Measurements from ENCODE around the gene SRRM1. TPM values are rescaled to one million over a fixed set of nuclear protein-coding genes. Genes with fewer than 3 reads are reported as not detected.

The SRRM1 gene
- total and polyA plus RNA-seq, 10 of the 15 experiments (the other 5 are each of a cell fraction or from before 2014, with no cell fraction given), result 36.8 to 285 (median 126) TPM

GRCh38 chr1:24717887-24718650 lies 75.0 kb downstream of the SRRM1 start:
- H3K4me2 ChIP-seq (ENCODE audit: control insufficient read depth, insufficient read depth), result no peak overlapping the region
- no peak for TF ChIP-seq NR2C1 (IDR thresholded peaks at IDR 0.05)
- no peak for TF ChIP-seq MEF2B (IDR thresholded peaks at IDR 0.05; ENCODE audit: partially characterized antibody, poor library complexity, severe bottlenecking)
- no peak for TF ChIP-seq MYB (IDR thresholded peaks at IDR 0.05; ENCODE audit: borderline replicate concordance, low read depth, low read length)
- TF ChIP-seq BCL3 (IDR thresholded peaks at IDR 0.05; ENCODE audit: borderline replicate concordance, insufficient read depth, low read depth, low read length, poor library complexity, severe bottlenecking), result no peak
- TF ChIP-seq JUNB (IDR thresholded peaks at IDR 0.05), result no peak
- no peak for TF ChIP-seq EED (IDR thresholded peaks at IDR 0.05; ENCODE audit: low read depth)
- TF ChIP-seq MTA3 (IDR thresholded peaks at IDR 0.05; ENCODE audit: borderline replicate concordance, low read length), result no peak
- no peak for TF ChIP-seq FOXK2 (IDR thresholded peaks at IDR 0.05)
- TF ChIP-seq ZBTB11 (CRISPR knock-in tag; IDR thresholded peaks at IDR 0.05), result no peak
- no peak for TF ChIP-seq RAD21 (IDR thresholded peaks at IDR 0.05; ENCODE audit: insufficient read depth, low read depth, low read length)
- no peak overlapping the region for H2AFZ ChIP-seq (ENCODE audit: control insufficient read depth, low read depth, low read length)
- H3K9me3 ChIP-seq (replicated peaks; ENCODE audit: control insufficient read depth, insufficient read depth, low read length), result no peaks in the 10 kb centered on the region; the same call in 2 of the 3 replicates
- in situ Hi-C loops (cut with MboI) (no loop called here), intact Hi-C loops (cut with micrococcal nuclease; ENCODE audit: unreplicated experiment) (no loop called here)
- no peaks in the 10 kb centered on the region for H3K27me3 ChIP-seq (replicated peaks in 1 of 2; ENCODE audit: control insufficient read depth in 2 of 2, insufficient read depth in 2 of 2, low read length in 1 of 2)
- RAD21 ChIA-PET (ENCODE audit: unreplicated experiment), result no interaction called here
- WGBS (ENCODE audit: insufficient coverage, insufficient replicate concordance, low lambda C conversion rate, missing lambda C conversion rate), result 76% methylated on average over 8 of the region's 8 CpGs
- SMC1A ChIA-PET (ENCODE audit: uncharacterized antibody, unreplicated experiment), result interaction anchor here (0.7 to 1.0 kb wide), 2 partner anchors 7 to 13 kb away, joined by 3 read pairs; no protein-coding TSS in a partner anchor
- CTCF ChIA-PET, result interaction anchor here (1.0 to 1.2 kb wide), 2 partner anchors 24 to 114 kb away, joined by 4 read pairs; no protein-coding TSS in a partner anchor
- FAIRE-seq, result no peak
- H3K4me1 ChIP-seq (ENCODE audit: control insufficient read depth, insufficient read depth, low read length), result no peaks in the 10 kb centered on the region
- DNase-seq (ENCODE audit: low read depth, low spot score), result no peak
- H3K27ac ChIP-seq (ENCODE audit: control insufficient read depth, insufficient read depth), result no peak overlapping the region
- no TSS peak for BruUV-seq (replicated peaks)
- no peak overlapping the region for H3K4me3 ChIP-seq
- no peaks in the 10 kb centered on the region for H3K36me3 ChIP-seq (ENCODE audit: control insufficient read depth in 2 of 2, insufficient read depth in 2 of 2, low read length in 1 of 2)
- H3K79me2 ChIP-seq (ENCODE audit: control insufficient read depth, insufficient read depth, low read length), result no peaks in the 10 kb centered on the region
- no peak overlapping the region for H3K9ac ChIP-seq (ENCODE audit: control insufficient read depth, insufficient read depth, low read length)
- POLR2A ChIA-PET, result no interaction called here
- ATAC-seq, result no peak
- H4K20me1 ChIP-seq (ENCODE audit: control insufficient read depth, insufficient read depth), result no peaks in the 10 kb centered on the region
